ENCODE measurements around the gene EPHX1.

GRCh38 chr1:225827076-225827475 lies 17.2 kb downstream of the EPHX1 start:
- TF ChIP-seq POLR2A (IDR thresholded peaks at IDR 0.05; ENCODE audit: low read length) (no peak), GATA1 (IDR thresholded peaks at IDR 0.05; ENCODE audit: low read depth, low read length) (no peak)

All from erythroblast (primary cell).